IMR-90 (cell line): Measurements from ENCODE around the gene NUAK1. TPM values are rescaled to one million over a fixed set of nuclear protein-coding genes. Genes with fewer than 3 reads are reported as not detected.

Experiments used
- ATAC-seq: fragments of 200-7000 bp; cut with Tn5 transposase; 2 replicates; pipeline ENCODE4 v1.9.1; 2020; ENCODE audit warnings: low read depth, mild to moderate bottlenecking, moderate library complexity
- BruUV-seq: library from RNA; stranded (reverse); fragments of 400-500 nt; replicated peaks from 2 replicates; lab custom pipeline; 2021; lab: Mats Ljungman, UMichigan
- CTCF ChIA-PET: fragments of 300-600 bp; formaldehyde crosslinking; extraction: SDS; loops from one replicate; lab custom pipeline; 2021; ENCODE audit warnings: antibody characterized with exemption; lab: Yijun Ruan, JAX
- POLR2A ChIA-PET: fragments of 300-600 bp; sonication (Branson Sonifier 250); formaldehyde crosslinking; loops from one replicate; lab custom pipeline; 2022; ENCODE audit warnings: antibody characterized with exemption; ENCODE audit not compliant: unreplicated experiment; lab: Charles Lee
- DNase-seq: peaks from one replicate; pipeline ENCODE4 v3.0.0; 2013
- H2AFZ ChIP-seq: replicated peaks from 2 replicates; pipeline ENCODE3; 2013; ENCODE audit warnings: low read length, mild to moderate bottlenecking; ENCODE audit not compliant: poor library complexity
- H2AK5ac ChIP-seq: 2 replicates; pipeline ENCODE4 v1.6.1; 2013; ENCODE audit warnings: low read depth, low read length, inconsistent platforms
- H2AK9ac ChIP-seq: replicated peaks from 2 replicates; pipeline ENCODE3; 2013; ENCODE audit warnings: mild to moderate bottlenecking, low read depth, low read length, moderate library complexity; ENCODE audit not compliant: poor library complexity
- H2BK120ac ChIP-seq: 2 replicates; pipeline ENCODE4 v1.6.1; 2013; ENCODE audit warnings: low read depth, low read length, inconsistent platforms
- H2BK15ac ChIP-seq: 3 replicates; pipeline ENCODE4 v1.6.1; 2013; ENCODE audit warnings: low read depth, low read length, inconsistent platforms
- H2BK20ac ChIP-seq: 2 replicates; pipeline ENCODE4 v1.6.1; 2013; ENCODE audit warnings: low read depth, mild to moderate bottlenecking, inconsistent platforms, low read length, moderate library complexity
- H2BK5ac ChIP-seq: 2 replicates; pipeline ENCODE4 v1.6.1; 2013; ENCODE audit warnings: mild to moderate bottlenecking, low read depth, low read length, inconsistent platforms; ENCODE audit not compliant: poor library complexity, severe bottlenecking
- H3K14ac ChIP-seq: replicated peaks from 2 replicates; pipeline ENCODE4 v1.6.1; 2013; ENCODE audit warnings: low read depth, low read length, inconsistent platforms
- H3K18ac ChIP-seq: 2 replicates; pipeline ENCODE4 v1.6.1; 2013; ENCODE audit warnings: low read depth, low read length, control low read depth
- H3K23ac ChIP-seq: 2 replicates; pipeline ENCODE4 v1.6.1; 2013; ENCODE audit warnings: low read depth, low read length, inconsistent platforms
- H3K27ac ChIP-seq: 2 replicates; pipeline ENCODE4 v1.5.1; 2013; ENCODE audit warnings: mild to moderate bottlenecking, control low read depth, low read length; ENCODE audit not compliant: insufficient read depth
- H3K27me3 ChIP-seq: 2 replicates; pipeline ENCODE4 v1.6.1; 2013; ENCODE audit warnings: low read length; ENCODE audit not compliant: control insufficient read depth, insufficient read depth
- H3K36me3 ChIP-seq: 2 replicates; pipeline ENCODE4 v1.6.1; 2013; ENCODE audit warnings: low read length, mixed read lengths; ENCODE audit not compliant: control insufficient read depth, insufficient read depth
- H3K4ac ChIP-seq: 2 replicates; pipeline ENCODE4 v1.6.1; 2013; ENCODE audit warnings: low read depth, low read length, inconsistent platforms
- H3K4me1 ChIP-seq: 2 replicates; pipeline ENCODE4 v1.6.1; 2013; ENCODE audit warnings: low read length, mixed read lengths; ENCODE audit not compliant: control insufficient read depth, insufficient read depth
- H3K4me2 ChIP-seq: 2 replicates; pipeline ENCODE4 v1.6.1; 2013; ENCODE audit warnings: low read depth, mild to moderate bottlenecking, control low read depth, low read length, moderate library complexity
- H3K4me3 ChIP-seq: 2 replicates; pipeline ENCODE4 v1.5.1; 2013; ENCODE audit warnings: low read depth, mild to moderate bottlenecking, control low read depth, low read length, moderate library complexity; ENCODE audit not compliant: insufficient read depth
- H3K56ac ChIP-seq: 2 replicates; pipeline ENCODE4 v1.6.1; 2013; ENCODE audit warnings: low read length, inconsistent platforms; ENCODE audit not compliant: insufficient read depth; ENCODE audit errors: extremely low read depth
- H3K79me1 ChIP-seq, 2 experiments: 2 replicates each; pipeline ENCODE4 v1.6.1; 2013; ENCODE audit warnings: low read length in 2 of 2, inconsistent platforms in 1 of 2, low read depth in 1 of 2
- H3K9ac ChIP-seq: 2 replicates; pipeline ENCODE4 v1.6.1; 2013; ENCODE audit warnings: low read depth, low read length, control low read depth
- H3K9me1 ChIP-seq: 2 replicates; pipeline ENCODE4 v1.6.1; 2013; ENCODE audit warnings: low read length, inconsistent platforms; ENCODE audit not compliant: insufficient read depth
- H3K9me3 ChIP-seq: 2 replicates; pipeline ENCODE4 v1.6.1; 2013; ENCODE audit warnings: low read length; ENCODE audit not compliant: control insufficient read depth, insufficient read depth
- H4K20me1 ChIP-seq: 2 replicates; pipeline ENCODE4 v1.6.1; 2013; ENCODE audit warnings: low read length, inconsistent platforms; ENCODE audit not compliant: insufficient read depth
- H4K5ac ChIP-seq: 2 replicates; pipeline ENCODE4 v1.6.1; 2013; ENCODE audit warnings: mild to moderate bottlenecking, low read depth, low read length, control low read depth
- H4K8ac ChIP-seq, 2 experiments: 2 replicates each; pipeline ENCODE4 v1.6.1; 2013; ENCODE audit warnings: low read depth in 2 of 2, low read length in 2 of 2, control low read depth in 1 of 2, inconsistent platforms in 1 of 2
- H4K91ac ChIP-seq: 2 replicates; pipeline ENCODE4 v1.6.1; 2013; ENCODE audit warnings: low read depth, low read length, inconsistent platforms; ENCODE audit not compliant: insufficient read depth
- ELK1 ChIP-seq: fragments of 150-350 bp; IDR thresholded peaks from 2 replicates; pipeline ENCODE4 v1.6.1; 2016; ENCODE audit warnings: low read depth, mild to moderate bottlenecking, low read length, moderate library complexity, borderline replicate concordance
- MAZ ChIP-seq: IDR thresholded peaks from 2 replicates; pipeline ENCODE4 v1.6.1; 2012; ENCODE audit warnings: low read depth, mild to moderate bottlenecking, low read length, improper control_type of control experiment, moderate library complexity, borderline replicate concordance
- MXI1 ChIP-seq: IDR thresholded peaks from 2 replicates; pipeline ENCODE4 v1.6.1; 2012; ENCODE audit warnings: low read depth, mild to moderate bottlenecking, low read length, moderate library complexity, borderline replicate concordance
- WGBS, 2 experiments: methylation state at CpG; one replicate each; pipeline versions ENCODE4 v1.1.5 to v1.1.7; 2013; ENCODE audit warnings: missing lambda C conversion rate in 2 of 2; ENCODE audit not compliant: insufficient read length in 1 of 2; ENCODE audit errors: extremely low coverage in 2 of 2; 5-methylcytosine and 5-hydroxymethylcytosine counted together
- dilution Hi-C: fragments of 300-500 bp; cut with HindIII; formaldehyde crosslinking; loops from one replicate; pipeline ENCODE4 v1.14.3; 2018; ENCODE audit warnings: low sequenced_read_pairs; ENCODE audit not compliant: unreplicated experiment
- in situ Hi-C: fragments of 300-500 bp; cut with MboI; formaldehyde crosslinking; loops from 3 replicates; pipeline ENCODE4 v1.14.3; 2019; ENCODE audit warnings: low sequenced_read_pairs, inconsistent platforms, mixed read lengths
- intact Hi-C: fragments of 100-400 bp; cut with micrococcal nuclease; formaldehyde crosslinking; loops from 2 replicates; pipeline ENCODE4 v1.10.0; 2022
- polyA plus RNA-seq, 3 experiments: library from polyadenylated mRNA; depleted of rRNA; stranded (reverse); fragments of >200 nt; gene quantifications; 2 replicates each; pipeline ENCODE4 v1.2.3, GENCODE V29; 2012; ENCODE audit warnings: low replicate concordance in 1 of 3
- total RNA-seq: library from RNA; depleted of rRNA; stranded (reverse); fragments of >200 nt; gene quantifications from 2 replicates; pipeline ENCODE4 v1.2.3, GENCODE V29; 2012

The NUAK1 gene
- total and polyA plus RNA-seq, 2 of the 4 experiments (the other 2 are of a cell fraction) = 4.8 to 8.8 TPM

- Histone ChIP-seq H3K36me3 (no peaks in the 10 kb centered on the region), H4K8ac (no peak overlapping the region), H2BK15ac (no peak overlapping the region), H2BK120ac (no peak overlapping the region), H2BK20ac (no peak overlapping the region), H3K18ac (no peak overlapping the region), H3K9ac (no peak overlapping the region), H3K4ac (no peak overlapping the region), H4K20me1 (no peaks in the 10 kb centered on the region), H3K9me3 (no peaks in the 10 kb centered on the region), H2BK5ac (peak overlapping the region; percentile 10), H2AK9ac (no peak overlapping the region), H3K56ac (no peak overlapping the region), H3K4me1 (peaks cover 18% of the 10 kb centered on the region), H4K91ac (no peak overlapping the region), H2AK5ac (0 out of 2 replicates have a peak overlapping the region, but pooled peaks have one; percentile 38), H3K27me3 (no peaks in the 10 kb centered on the region), H4K5ac (no peak overlapping the region), H3K9me1 (peaks cover 16% of the 10 kb centered on the region), H3K4me3 (no peak overlapping the region), H3K79me1 (no peaks in the 10 kb centered on the region; a peak in 1 of 4 replicates), H3K23ac (no peak overlapping the region), H3K27ac (no peak overlapping the region), H3K14ac (no peak overlapping the region), H2AFZ (no peak overlapping the region), H3K4me2 (no peak overlapping the region)
- in situ Hi-C loops = no loop called here
- WGBS, 2 experiments = 100% methylated on average over 1 of the region's 4 CpGs; no CpG with 5 or more reads in 1 of the 2 experiments
- intact Hi-C loops = loop anchor here (5.0 kb wide), 1 partner anchor 48 kb away; no protein-coding TSS in a partner anchor
- TF ChIP-seq MAZ = no peak
- no peak for TF ChIP-seq MXI1
- no peak for TF ChIP-seq ELK1
- ATAC-seq (no peak), DNase-seq (no peak)
- ChIA-PET POLR2A (no interaction called here), CTCF (interaction anchor here (0.6 kb wide), 1 partner anchor 10 kb away, joined by 3 read pairs; no protein-coding TSS in a partner anchor)
- dilution Hi-C loops = no loop called here
- BruUV-seq = no TSS peak
Measured at GRCh38 chr12:106034316-106034715, 104.4 kb downstream of the NUAK1 start.
